ENCODE measurements around the gene PRDM2.

Gene PRDM2

DNA sequence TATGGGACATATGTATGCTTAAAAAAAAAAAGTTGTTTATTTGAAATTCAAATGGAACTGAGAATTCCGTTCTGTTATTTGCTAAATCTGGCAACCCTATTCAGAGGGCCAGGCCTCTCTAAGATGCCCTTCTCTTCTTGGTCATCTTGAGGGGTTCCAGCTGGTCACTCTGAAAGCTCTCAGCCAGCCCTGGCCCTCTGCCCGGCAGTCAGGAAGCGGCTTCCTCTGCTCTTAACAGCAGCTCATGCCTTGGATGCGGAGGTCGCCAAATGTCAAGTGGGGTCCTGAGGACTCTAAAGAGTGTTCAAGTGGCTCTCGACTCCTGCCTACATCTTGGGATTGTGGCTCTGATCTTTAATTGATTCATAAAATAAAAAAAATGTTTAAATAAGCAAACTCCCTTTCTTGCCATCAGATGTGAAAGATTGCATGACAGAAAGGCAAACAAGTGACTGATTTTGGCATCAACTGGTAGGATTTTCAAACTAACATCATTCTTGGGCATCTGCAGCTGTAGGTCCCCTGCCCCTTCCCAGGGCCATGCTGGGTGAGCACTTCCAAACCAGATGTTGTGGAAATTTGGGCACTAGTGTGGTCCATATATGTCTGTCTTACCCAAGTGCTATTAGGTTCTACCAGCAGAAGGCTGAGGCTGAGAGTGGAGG, 130.8 kb downstream of the PRDM2 start:
- H3K36me3 ChIP-seq (replicated peaks; ENCODE audit: insufficient read depth, low read length), result no peaks in the 10 kb centered on the region
- no peaks in the 10 kb centered on the region for H3F3A ChIP-seq (ENCODE audit: insufficient read depth, low read length)
- no peaks in the 10 kb centered on the region for H3K9me2 ChIP-seq (replicated peaks; ENCODE audit: insufficient read depth, low read length)
- no peaks in the 10 kb centered on the region for H3K79me2 ChIP-seq (ENCODE audit: low read length)
- no peaks in the 10 kb centered on the region for H3K27me3 ChIP-seq (replicated peaks; ENCODE audit: insufficient read depth, low read length)
- no peaks in the 10 kb centered on the region for H3K4me1 ChIP-seq (ENCODE audit: low read length)
- no peaks in the 10 kb centered on the region for H4K20me1 ChIP-seq (ENCODE audit: insufficient read depth, low read length)
- no peak for DNase-seq
- no peak overlapping the region for H3K27ac ChIP-seq (ENCODE audit: low read length)
- TF ChIP-seq, protein P1, sequence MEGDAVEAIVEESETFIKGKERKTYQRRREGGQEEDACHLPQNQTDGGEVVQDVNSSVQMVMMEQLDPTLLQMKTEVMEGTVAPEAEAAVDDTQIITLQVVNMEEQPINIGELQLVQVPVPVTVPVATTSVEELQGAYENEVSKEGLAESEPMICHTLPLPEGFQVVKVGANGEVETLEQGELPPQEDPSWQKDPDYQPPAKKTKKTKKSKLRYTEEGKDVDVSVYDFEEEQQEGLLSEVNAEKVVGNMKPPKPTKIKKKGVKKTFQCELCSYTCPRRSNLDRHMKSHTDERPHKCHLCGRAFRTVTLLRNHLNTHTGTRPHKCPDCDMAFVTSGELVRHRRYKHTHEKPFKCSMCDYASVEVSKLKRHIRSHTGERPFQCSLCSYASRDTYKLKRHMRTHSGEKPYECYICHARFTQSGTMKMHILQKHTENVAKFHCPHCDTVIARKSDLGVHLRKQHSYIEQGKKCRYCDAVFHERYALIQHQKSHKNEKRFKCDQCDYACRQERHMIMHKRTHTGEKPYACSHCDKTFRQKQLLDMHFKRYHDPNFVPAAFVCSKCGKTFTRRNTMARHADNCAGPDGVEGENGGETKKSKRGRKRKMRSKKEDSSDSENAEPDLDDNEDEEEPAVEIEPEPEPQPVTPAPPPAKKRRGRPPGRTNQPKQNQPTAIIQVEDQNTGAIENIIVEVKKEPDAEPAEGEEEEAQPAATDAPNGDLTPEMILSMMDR (IDR thresholded peaks at IDR 0.05; ENCODE audit: low read length), result no peak
- H3K9ac ChIP-seq (ENCODE audit: low read length), result no peak overlapping the region
- H2AFZ ChIP-seq (ENCODE audit: low read length), result no peak overlapping the region
- H3K4me2 ChIP-seq (ENCODE audit: low read depth, low read length), result no peak overlapping the region
- no peak overlapping the region for H3K4me3 ChIP-seq (ENCODE audit: low read length)
- H3K9me3 ChIP-seq (replicated peaks; ENCODE audit: insufficient read depth, low read length), result no peaks in the 10 kb centered on the region

DNA sequence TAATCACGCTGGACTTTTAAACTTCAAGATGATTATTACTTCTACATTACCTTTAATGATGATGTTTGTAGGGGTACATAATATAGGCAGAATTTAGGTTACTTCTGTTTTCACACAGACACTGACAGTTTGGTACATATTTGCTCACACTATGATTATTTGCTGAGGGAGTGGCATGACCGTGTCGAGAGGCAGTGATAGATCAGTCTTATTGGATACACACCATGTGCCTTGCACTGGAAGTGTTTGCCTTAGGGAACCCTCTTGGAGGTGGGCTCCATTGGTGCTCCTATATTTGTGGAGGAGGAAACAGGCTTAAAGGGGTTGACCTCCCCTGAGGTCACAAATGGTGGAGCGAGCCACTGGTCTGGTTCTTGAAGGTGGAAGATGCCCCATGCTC, 132.1 kb downstream of the PRDM2 start:
- Histone ChIP-seq H3K4me1 (ENCODE audit: low read length) (no peaks in the 10 kb centered on the region), H4K20me1 (ENCODE audit: insufficient read depth, low read length) (no peaks in the 10 kb centered on the region), H3K9ac (ENCODE audit: low read length) (no peak overlapping the region), H3K36me3 (replicated peaks; ENCODE audit: insufficient read depth, low read length) (no peaks in the 10 kb centered on the region), H3F3A (ENCODE audit: insufficient read depth, low read length) (no peaks in the 10 kb centered on the region), H3K27me3 (replicated peaks; ENCODE audit: insufficient read depth, low read length) (no peaks in the 10 kb centered on the region), H3K4me2 (ENCODE audit: low read depth, low read length) (no peak overlapping the region), H3K27ac (ENCODE audit: low read length) (no peak overlapping the region), H3K9me2 (replicated peaks; ENCODE audit: insufficient read depth, low read length) (no peaks in the 10 kb centered on the region), H3K79me2 (ENCODE audit: low read length) (no peaks in the 10 kb centered on the region), H2AFZ (ENCODE audit: low read length) (no peak overlapping the region), H3K4me3 (ENCODE audit: low read length) (no peak overlapping the region), H3K9me3 (replicated peaks; ENCODE audit: insufficient read depth, low read length) (no peaks in the 10 kb centered on the region)
- no peak for DNase-seq
- TF ChIP-seq, protein P1 (IDR thresholded peaks at IDR 0.05; ENCODE audit: low read length), result no peak
- TF ChIP-seq EZH2phosphoT487 (IDR thresholded peaks at IDR 0.05; ENCODE audit: low read length) (no peak), EZH2 (optimal IDR thresholded peaks at IDR 0.05; ENCODE audit: low read depth, low read length) (no peak)

DNA sequence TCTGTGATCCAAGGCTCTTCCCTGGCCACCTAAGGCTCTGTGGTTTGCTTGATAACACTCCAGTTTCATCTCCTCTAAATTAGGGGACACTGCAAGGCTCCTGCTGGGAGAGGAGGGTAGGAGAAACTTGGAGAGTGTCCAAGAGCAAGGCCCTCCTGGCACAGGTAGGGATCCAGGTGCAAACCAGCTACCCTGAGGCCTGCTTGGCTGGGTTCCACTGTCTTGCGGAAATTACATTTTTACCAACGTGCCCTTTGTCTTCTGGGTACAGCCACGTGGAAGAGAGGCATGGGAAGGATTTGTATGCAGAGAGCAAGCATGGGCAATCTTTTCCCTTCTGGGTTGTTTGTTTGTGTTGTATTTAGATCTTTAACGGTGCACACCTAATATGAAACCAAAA, 132.5 kb downstream of the PRDM2 start:
- no peaks in the 10 kb centered on the region for H3K27me3 ChIP-seq (replicated peaks; ENCODE audit: insufficient read depth, low read length)
- no peak overlapping the region for H3K27ac ChIP-seq (ENCODE audit: low read length)
- TF ChIP-seq, protein P1 (IDR thresholded peaks at IDR 0.05; ENCODE audit: low read length), result no peak
- TF ChIP-seq EZH2phosphoT487 (IDR thresholded peaks at IDR 0.05; ENCODE audit: low read length) (no peak), EZH2 (optimal IDR thresholded peaks at IDR 0.05; ENCODE audit: low read depth, low read length) (no peak)
- no peaks in the 10 kb centered on the region for H3F3A ChIP-seq (ENCODE audit: insufficient read depth, low read length)
- H3K36me3 ChIP-seq (replicated peaks; ENCODE audit: insufficient read depth, low read length), result no peaks in the 10 kb centered on the region
- H2AFZ ChIP-seq (ENCODE audit: low read length), result no peak overlapping the region
- H3K4me1 ChIP-seq (ENCODE audit: low read length), result no peaks in the 10 kb centered on the region
- H3K4me3 ChIP-seq (ENCODE audit: low read length), result no peak overlapping the region
- H3K9ac ChIP-seq (ENCODE audit: low read length), result no peak overlapping the region
- H3K4me2 ChIP-seq (ENCODE audit: low read depth, low read length), result no peak overlapping the region
- no peaks in the 10 kb centered on the region for H4K20me1 ChIP-seq (ENCODE audit: insufficient read depth, low read length)
- H3K9me3 ChIP-seq (replicated peaks; ENCODE audit: insufficient read depth, low read length), result no peaks in the 10 kb centered on the region
- DNase-seq, result no peak
- H3K79me2 ChIP-seq (ENCODE audit: low read length), result no peaks in the 10 kb centered on the region
- no peaks in the 10 kb centered on the region for H3K9me2 ChIP-seq (replicated peaks; ENCODE audit: insufficient read depth, low read length)
